ENCODE results near the gene EPYC. TPM values are rescaled to one million over a fixed set of nuclear protein-coding genes. Genes with fewer than 3 reads are reported as not detected.

Gene EPYC, protein sequence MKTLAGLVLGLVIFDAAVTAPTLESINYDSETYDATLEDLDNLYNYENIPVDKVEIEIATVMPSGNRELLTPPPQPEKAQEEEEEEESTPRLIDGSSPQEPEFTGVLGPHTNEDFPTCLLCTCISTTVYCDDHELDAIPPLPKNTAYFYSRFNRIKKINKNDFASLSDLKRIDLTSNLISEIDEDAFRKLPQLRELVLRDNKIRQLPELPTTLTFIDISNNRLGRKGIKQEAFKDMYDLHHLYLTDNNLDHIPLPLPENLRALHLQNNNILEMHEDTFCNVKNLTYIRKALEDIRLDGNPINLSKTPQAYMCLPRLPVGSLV
- total RNA-seq (not detected), total RNA-seq (0 reads per million in 29 experiments)
- not detected for total RNA-seq (2013)

DNA sequence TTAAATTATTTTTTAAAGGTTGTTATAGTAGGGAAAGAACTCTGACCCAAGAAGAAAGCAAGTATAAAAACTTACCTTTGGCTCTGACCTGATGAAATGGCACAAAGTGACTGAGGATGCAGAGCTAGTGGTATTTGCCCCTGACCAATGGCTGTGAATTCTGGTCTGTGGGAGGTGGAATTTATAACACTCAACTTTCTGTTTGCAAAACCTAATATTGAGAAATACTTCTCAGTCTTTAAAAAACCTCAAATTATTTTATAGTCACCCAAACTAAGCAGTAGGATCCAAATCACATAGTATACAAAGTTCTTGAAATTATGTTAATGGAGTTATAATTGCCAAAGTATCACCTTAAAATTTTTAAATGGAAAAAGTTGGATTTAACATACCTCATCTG is at the start of gene EPYC:
EPYC (minus strand) TSS at position 101 of the 400 bp plus-strand sequence. CDS start 2,407 bp downstream, outside the sequence.
- no peaks in the 10 kb centered on the region for H3K4me1 ChIP-seq (ENCODE audit: control insufficient read depth in 1 of 2, extremely low read depth in 1 of 2, insufficient read depth in 2 of 2, low read length in 2 of 2)
- H3K9me3 ChIP-seq: no peaks in the 10 kb centered on the region
- no peak within 1 kb of the TSS for H3K27ac ChIP-seq (ENCODE audit: low read length)
- ATAC-seq (replicated peaks in 1 of 4) (no peak), DNase-seq (no peak)
- H3K36me3 Mint-ChIP-seq: no peaks in the 10 kb centered on the region
- H3K27me3 ChIP-seq (replicated peaks in 1 of 2; ENCODE audit: control insufficient read depth in 2 of 2, extremely low read depth in 1 of 2, insufficient read depth in 2 of 2, low read length in 1 of 2): no peaks in the 10 kb centered on the region
- peaks cover 0 to 3% of the 10 kb centered on the region in 2 donors for H3K27me3 Mint-ChIP-seq
- no peak within 1 kb of the TSS for H3K4me3 Mint-ChIP-seq
- ChIA-PET CTCF (no interaction called here), POLR2A (no interaction called here)
- H3K4me1 Mint-ChIP-seq: peaks cover 0 to 11% (median 4%) of the 10 kb centered on the region in 3 donors
- H3K36me3 ChIP-seq (ENCODE audit: control insufficient read depth in 2 of 2, extremely low read depth in 1 of 2, insufficient read depth in 1 of 2, low read length in 1 of 2): no peaks in the 10 kb centered on the region
- H3K4me3 ChIP-seq (ENCODE audit: control insufficient read depth in 1 of 2, extremely low read depth in 1 of 2, low read length in 1 of 2): no peak within 1 kb of the TSS
- H3K27ac Mint-ChIP-seq: no peak within 1 kb of the TSS
- H3K9me3 Mint-ChIP-seq: no peaks in the 10 kb centered on the region

GRCh38 chr12:91053951-91054715 is 49.4 kb upstream of the EPYC start:
- no peaks in the 10 kb centered on the region for H3K4me1 Mint-ChIP-seq

GRCh38 chr12:91052026-91052425 is 47.3 kb upstream of the EPYC start:
- Histone ChIP-seq H3K9me3 (no peaks in the 10 kb centered on the region), H3K4me3 (ENCODE audit: control insufficient read depth in 1 of 2, extremely low read depth in 1 of 2, low read length in 1 of 2) (no peak overlapping the region), H3K4me1 (ENCODE audit: control insufficient read depth in 1 of 2, extremely low read depth in 1 of 2, insufficient read depth in 2 of 2, low read length in 2 of 2) (no peaks in the 10 kb centered on the region), H3K27ac (ENCODE audit: low read length) (no peak overlapping the region), H3K27me3 (replicated peaks in 1 of 2; ENCODE audit: control insufficient read depth in 2 of 2, extremely low read depth in 1 of 2, insufficient read depth in 2 of 2, low read length in 1 of 2) (no peaks in the 10 kb centered on the region), H3K36me3 (ENCODE audit: control insufficient read depth in 2 of 2, extremely low read depth in 1 of 2, insufficient read depth in 1 of 2, low read length in 1 of 2) (no peaks in the 10 kb centered on the region)
- Mint-ChIP-seq H3K4me1 (no peaks in the 10 kb centered on the region), H3K4me3 (no peak overlapping the region), H3K36me3 (no peaks in the 10 kb centered on the region), H3K27me3 (peaks cover 0 to 5% of the 10 kb centered on the region in 2 donors), H3K9me3 (no peaks in the 10 kb centered on the region), H3K27ac (no peak overlapping the region)
- ChIA-PET POLR2A (no interaction called here), CTCF (no interaction called here)
- no peak for ATAC-seq (replicated peaks in 1 of 4)
- no peak for DNase-seq

More at GRCh38 chr12:91053951-91054715, 49.4 kb upstream of the EPYC start:
- H3K9me3 ChIP-seq: no peaks in the 10 kb centered on the region
- no peak for ATAC-seq (replicated peaks in 1 of 4)
- Mint-ChIP-seq H3K27me3 (peaks cover 0 to 5% of the 10 kb centered on the region in 2 donors), H3K36me3 (no peaks in the 10 kb centered on the region), H3K27ac (no peak overlapping the region), H3K9me3 (no peaks in the 10 kb centered on the region), H3K4me3 (no peak overlapping the region)
- no peak overlapping the region for H3K4me3 ChIP-seq (ENCODE audit: control insufficient read depth in 1 of 2, extremely low read depth in 1 of 2, low read length in 1 of 2)
- no peaks in the 10 kb centered on the region for H3K4me1 ChIP-seq (ENCODE audit: control insufficient read depth in 1 of 2, extremely low read depth in 1 of 2, insufficient read depth in 2 of 2, low read length in 2 of 2)
- 100% methylated on average over 1 of the region's 4 CpGs for WGBS (ENCODE audit: insufficient coverage)
- no peaks in the 10 kb centered on the region for H3K36me3 ChIP-seq (ENCODE audit: control insufficient read depth in 2 of 2, extremely low read depth in 1 of 2, insufficient read depth in 1 of 2, low read length in 1 of 2)
- no peak for DNase-seq
- ChIA-PET POLR2A (no interaction called here), CTCF (no interaction called here)
- H3K27me3 ChIP-seq (replicated peaks in 1 of 2; ENCODE audit: control insufficient read depth in 2 of 2, extremely low read depth in 1 of 2, insufficient read depth in 2 of 2, low read length in 1 of 2): no peaks in the 10 kb centered on the region
- no peak overlapping the region for H3K27ac ChIP-seq (ENCODE audit: low read length)

- Histone ChIP-seq H3K4me3 (ENCODE audit: control insufficient read depth in 1 of 2, extremely low read depth in 1 of 2, low read length in 1 of 2) (no peak overlapping the region), H3K36me3 (ENCODE audit: control insufficient read depth in 2 of 2, extremely low read depth in 1 of 2, insufficient read depth in 1 of 2, low read length in 1 of 2) (no peaks in the 10 kb centered on the region), H3K27ac (ENCODE audit: low read length) (no peak overlapping the region), H3K4me1 (ENCODE audit: control insufficient read depth in 1 of 2, extremely low read depth in 1 of 2, insufficient read depth in 2 of 2, low read length in 2 of 2) (no peaks in the 10 kb centered on the region), H3K9me3 (no peaks in the 10 kb centered on the region), H3K27me3 (replicated peaks in 1 of 2; ENCODE audit: control insufficient read depth in 2 of 2, extremely low read depth in 1 of 2, insufficient read depth in 2 of 2, low read length in 1 of 2) (no peaks in the 10 kb centered on the region)
- DNase-seq (no peak), ATAC-seq (replicated peaks in 1 of 4) (no peak)
- Mint-ChIP-seq H3K27ac (no peak overlapping the region), H3K27me3 (peaks cover 0 to 3% of the 10 kb centered on the region in 2 donors), H3K4me1 (no peaks in the 10 kb centered on the region), H3K4me3 (no peak overlapping the region), H3K36me3 (no peaks in the 10 kb centered on the region), H3K9me3 (no peaks in the 10 kb centered on the region)
- CTCF ChIA-PET: no interaction called here
- POLR2A ChIA-PET: no interaction called here
- 100% methylated on average over 1 of the region's 2 CpGs for WGBS (ENCODE audit: insufficient coverage)
These were observed 39.8 kb upstream of the EPYC start for GRCh38 chr12:91044586-91044985.

DNA sequence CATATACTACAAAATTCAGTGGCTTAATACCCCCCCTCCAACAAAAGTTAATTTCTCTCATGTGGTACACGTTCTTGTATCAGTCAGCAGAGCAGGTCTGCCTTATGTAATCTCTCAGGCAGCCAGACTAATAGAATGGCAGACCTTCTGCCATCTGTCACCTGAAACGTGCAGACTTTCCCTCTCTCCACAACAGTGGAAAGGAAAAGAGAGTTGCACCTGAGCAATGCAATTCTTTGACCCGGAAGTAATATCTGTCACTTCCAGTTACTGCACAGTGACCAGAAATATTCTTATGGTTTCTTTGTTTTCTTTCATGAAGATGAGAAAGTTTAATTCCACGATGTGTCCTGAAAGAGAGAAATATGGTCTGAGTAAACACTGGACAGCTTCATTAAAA is 38.6 kb upstream of the EPYC start:
- Mint-ChIP-seq H3K4me3 (no peak overlapping the region), H3K36me3 (no peaks in the 10 kb centered on the region), H3K27me3 (peaks cover 0 to 3% of the 10 kb centered on the region in 2 donors), H3K4me1 (no peaks in the 10 kb centered on the region), H3K9me3 (no peaks in the 10 kb centered on the region), H3K27ac (no peak overlapping the region)
- Histone ChIP-seq H3K9me3 (no peaks in the 10 kb centered on the region), H3K4me1 (ENCODE audit: control insufficient read depth in 1 of 2, extremely low read depth in 1 of 2, insufficient read depth in 2 of 2, low read length in 2 of 2) (no peaks in the 10 kb centered on the region), H3K36me3 (ENCODE audit: control insufficient read depth in 2 of 2, extremely low read depth in 1 of 2, insufficient read depth in 1 of 2, low read length in 1 of 2) (no peaks in the 10 kb centered on the region), H3K27me3 (replicated peaks in 1 of 2; ENCODE audit: control insufficient read depth in 2 of 2, extremely low read depth in 1 of 2, insufficient read depth in 2 of 2, low read length in 1 of 2) (no peaks in the 10 kb centered on the region), H3K4me3 (ENCODE audit: control insufficient read depth in 1 of 2, extremely low read depth in 1 of 2, low read length in 1 of 2) (no peak overlapping the region), H3K27ac (ENCODE audit: low read length) (no peak overlapping the region)
- no peak for ATAC-seq (replicated peaks in 1 of 4)
- no peak for DNase-seq
- no CpG with 5 or more reads among the region's 4 CpGs for WGBS (ENCODE audit: insufficient coverage)
- POLR2A ChIA-PET: no interaction called here
- CTCF ChIA-PET: no interaction called here

- no CpG with 5 or more reads among the region's 1 CpG for WGBS (ENCODE audit: insufficient coverage)
- ATAC-seq (replicated peaks in 1 of 4): no peak
- H3K4me3 ChIP-seq (ENCODE audit: control insufficient read depth in 1 of 2, extremely low read depth in 1 of 2, low read length in 1 of 2): no peak overlapping the region
- H3K27me3 Mint-ChIP-seq: peaks cover 0 to 3% of the 10 kb centered on the region in 2 donors
- no peaks in the 10 kb centered on the region for H3K4me1 ChIP-seq (ENCODE audit: control insufficient read depth in 1 of 2, extremely low read depth in 1 of 2, insufficient read depth in 2 of 2, low read length in 2 of 2)
- ChIA-PET CTCF (no interaction called here), POLR2A (no interaction called here)
- H3K36me3 ChIP-seq (ENCODE audit: control insufficient read depth in 2 of 2, extremely low read depth in 1 of 2, insufficient read depth in 1 of 2, low read length in 1 of 2): no peaks in the 10 kb centered on the region
- DNase-seq: no peak
- no peaks in the 10 kb centered on the region for H3K4me1 Mint-ChIP-seq
- H3K4me3 Mint-ChIP-seq: no peak overlapping the region
- no peaks in the 10 kb centered on the region for H3K9me3 ChIP-seq
- H3K36me3 Mint-ChIP-seq: no peaks in the 10 kb centered on the region
- no peak overlapping the region for H3K27ac ChIP-seq (ENCODE audit: low read length)
- no peak overlapping the region for H3K27ac Mint-ChIP-seq
- no peaks in the 10 kb centered on the region for H3K27me3 ChIP-seq (replicated peaks in 1 of 2; ENCODE audit: control insufficient read depth in 2 of 2, extremely low read depth in 1 of 2, insufficient read depth in 2 of 2, low read length in 1 of 2)
- no peaks in the 10 kb centered on the region for H3K9me3 Mint-ChIP-seq
These were observed 35.5 kb upstream of the EPYC start for GRCh38 chr12:91040096-91040755.

All from T-cell (primary cell).